Stimulated activated naive CD8-positive, alpha-beta T cell treated with anti-CD3 and anti-CD28 coated beads, Interleukin-15, Interleukin-2, amounts not matched to agents 100 ng/mL and 50 ng/mL, for 24 hours (primary cell): ENCODE results near the gene FHIP1B.

Experiments used
- H3K27ac Mint-ChIP-seq: one replicate; pipeline ENCODE4 v1.8.0; 2021; ENCODE audit warnings: mild to moderate bottlenecking, mixed read lengths
- H3K27me3 Mint-ChIP-seq: one replicate; pipeline ENCODE4 v1.8.0; 2021; ENCODE audit warnings: mixed read lengths
- H3K36me3 Mint-ChIP-seq: one replicate; pipeline ENCODE4 v1.8.0; 2021; ENCODE audit warnings: low read depth, mixed read lengths
- H3K4me1 Mint-ChIP-seq: one replicate; pipeline ENCODE4 v1.8.0; 2021; ENCODE audit warnings: low read depth, mixed read lengths
- H3K4me3 Mint-ChIP-seq: one replicate; pipeline ENCODE4 v1.8.0; 2021; ENCODE audit warnings: mild to moderate bottlenecking, mixed read lengths
- H3K9me3 Mint-ChIP-seq: one replicate; pipeline ENCODE4 v1.8.0; 2021; ENCODE audit warnings: mixed read lengths

FHIP1B gene

GRCh38 chr11:6199174-6199810 is 35.1 kb downstream of the FHIP1B start, which contains the start of gene OR52W1:
TSS of gene OR52W1 (plus strand) at chr11:6199224. CDS start at chr11:6199224, 0 bp downstream.
- no peaks in the 10 kb centered on the region for H3K9me3 Mint-ChIP-seq

GRCh38 chr11:6197466-6198200 is 36.8 kb downstream of the FHIP1B start:
- no peaks in the 10 kb centered on the region for H3K9me3 Mint-ChIP-seq
- H3K4me3 Mint-ChIP-seq = no peak overlapping the region
- no peaks in the 10 kb centered on the region for H3K27me3 Mint-ChIP-seq
- peaks cover 2% of the 10 kb centered on the region for H3K36me3 Mint-ChIP-seq
- H3K4me1 Mint-ChIP-seq = peaks cover 66% of the 10 kb centered on the region
- no peak overlapping the region for H3K27ac Mint-ChIP-seq

More at GRCh38 chr11:6199174-6199810, 35.1 kb downstream of the FHIP1B start, which contains the start of gene OR52W1:
- Mint-ChIP-seq H3K27ac (no peak within 1 kb of the TSS), H3K27me3 (no peaks in the 10 kb centered on the region), H3K4me3 (no peak within 1 kb of the TSS), H3K4me1 (peaks cover 72% of the 10 kb centered on the region), H3K36me3 (peaks cover 12% of the 10 kb centered on the region)

GRCh38 chr11:6196396-6196795 is 38.0 kb downstream of the FHIP1B start:
- H3K4me3 Mint-ChIP-seq = peak overlapping the region; percentile 41
- peak overlapping the region; percentile 78 for H3K27ac Mint-ChIP-seq
- H3K9me3 Mint-ChIP-seq = no peaks in the 10 kb centered on the region
- H3K36me3 Mint-ChIP-seq = no peaks in the 10 kb centered on the region
- H3K27me3 Mint-ChIP-seq = no peaks in the 10 kb centered on the region
- peaks cover 55% of the 10 kb centered on the region for H3K4me1 Mint-ChIP-seq

GRCh38 chr11:6194065-6194581 is 40.3 kb downstream of the FHIP1B start:
- no peaks in the 10 kb centered on the region for H3K9me3 Mint-ChIP-seq
- peaks cover 46% of the 10 kb centered on the region for H3K4me1 Mint-ChIP-seq
- no peaks in the 10 kb centered on the region for H3K36me3 Mint-ChIP-seq
- no peak overlapping the region for H3K27ac Mint-ChIP-seq
- H3K4me3 Mint-ChIP-seq = no peak overlapping the region
- H3K27me3 Mint-ChIP-seq = no peaks in the 10 kb centered on the region

GRCh38 chr11:6191742-6192141 is 42.7 kb downstream of the FHIP1B start:
- Mint-ChIP-seq H3K27me3 (no peaks in the 10 kb centered on the region), H3K27ac (no peak overlapping the region), H3K4me1 (peaks cover 29% of the 10 kb centered on the region), H3K9me3 (no peaks in the 10 kb centered on the region), H3K4me3 (no peak overlapping the region), H3K36me3 (no peaks in the 10 kb centered on the region)

GRCh38 chr11:6175440-6175839 is 59.0 kb downstream of the FHIP1B start:
- Mint-ChIP-seq H3K27ac (no peak overlapping the region), H3K36me3 (peaks cover 7% of the 10 kb centered on the region), H3K9me3 (peaks cover 4% of the 10 kb centered on the region), H3K4me3 (no peak overlapping the region), H3K4me1 (no peaks in the 10 kb centered on the region), H3K27me3 (peaks cover 19% of the 10 kb centered on the region)

- H3K27ac Mint-ChIP-seq = no peak within 1 kb of the TSS
- H3K9me3 Mint-ChIP-seq = no peaks in the 10 kb centered on the region
- H3K36me3 Mint-ChIP-seq = no peaks in the 10 kb centered on the region
- no peaks in the 10 kb centered on the region for H3K4me1 Mint-ChIP-seq
- H3K4me3 Mint-ChIP-seq = no peak within 1 kb of the TSS
- H3K27me3 Mint-ChIP-seq = peaks cover 33% of the 10 kb centered on the region
These were observed 64.2 kb downstream of the FHIP1B start, which contains the start of gene OR52B2 for GRCh38 chr11:6170226-6170625. TSS of gene OR52B2 (minus strand) at chr11:6170326. CDS start at chr11:6170326, 0 bp downstream.
